ENCODE results near the gene GPR12.

GPR12 gene

GRCh38 chr13:26708007-26708297 is 52.6 kb downstream of the GPR12 start:
- TF ChIP-seq POLR2AphosphoS5 (IDR thresholded peaks at IDR 0.05; ENCODE audit: low read depth, low read length) (no peak), TAF1 (IDR thresholded peaks at IDR 0.05; ENCODE audit: borderline replicate concordance, insufficient read depth, low read length) (no peak), SIN3A (IDR thresholded peaks at IDR 0.05; ENCODE audit: borderline replicate concordance, insufficient read depth, low read length) (no peak), FOXP2 (optimal IDR thresholded peaks at IDR 0.05; ENCODE audit: borderline replicate concordance, extremely low read depth, extremely low read length, insufficient read depth) (no peak)
- TF ChIP-seq, protein P1, sequence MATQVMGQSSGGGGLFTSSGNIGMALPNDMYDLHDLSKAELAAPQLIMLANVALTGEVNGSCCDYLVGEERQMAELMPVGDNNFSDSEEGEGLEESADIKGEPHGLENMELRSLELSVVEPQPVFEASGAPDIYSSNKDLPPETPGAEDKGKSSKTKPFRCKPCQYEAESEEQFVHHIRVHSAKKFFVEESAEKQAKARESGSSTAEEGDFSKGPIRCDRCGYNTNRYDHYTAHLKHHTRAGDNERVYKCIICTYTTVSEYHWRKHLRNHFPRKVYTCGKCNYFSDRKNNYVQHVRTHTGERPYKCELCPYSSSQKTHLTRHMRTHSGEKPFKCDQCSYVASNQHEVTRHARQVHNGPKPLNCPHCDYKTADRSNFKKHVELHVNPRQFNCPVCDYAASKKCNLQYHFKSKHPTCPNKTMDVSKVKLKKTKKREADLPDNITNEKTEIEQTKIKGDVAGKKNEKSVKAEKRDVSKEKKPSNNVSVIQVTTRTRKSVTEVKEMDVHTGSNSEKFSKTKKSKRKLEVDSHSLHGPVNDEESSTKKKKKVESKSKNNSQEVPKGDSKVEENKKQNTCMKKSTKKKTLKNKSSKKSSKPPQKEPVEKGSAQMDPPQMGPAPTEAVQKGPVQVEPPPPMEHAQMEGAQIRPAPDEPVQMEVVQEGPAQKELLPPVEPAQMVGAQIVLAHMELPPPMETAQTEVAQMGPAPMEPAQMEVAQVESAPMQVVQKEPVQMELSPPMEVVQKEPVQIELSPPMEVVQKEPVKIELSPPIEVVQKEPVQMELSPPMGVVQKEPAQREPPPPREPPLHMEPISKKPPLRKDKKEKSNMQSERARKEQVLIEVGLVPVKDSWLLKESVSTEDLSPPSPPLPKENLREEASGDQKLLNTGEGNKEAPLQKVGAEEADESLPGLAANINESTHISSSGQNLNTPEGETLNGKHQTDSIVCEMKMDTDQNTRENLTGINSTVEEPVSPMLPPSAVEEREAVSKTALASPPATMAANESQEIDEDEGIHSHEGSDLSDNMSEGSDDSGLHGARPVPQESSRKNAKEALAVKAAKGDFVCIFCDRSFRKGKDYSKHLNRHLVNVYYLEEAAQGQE (IDR thresholded peaks at IDR 0.05; ENCODE audit: insufficient read depth in 1 of 2, low read depth in 2 of 2, low read length in 2 of 2) = no peak

DNA sequence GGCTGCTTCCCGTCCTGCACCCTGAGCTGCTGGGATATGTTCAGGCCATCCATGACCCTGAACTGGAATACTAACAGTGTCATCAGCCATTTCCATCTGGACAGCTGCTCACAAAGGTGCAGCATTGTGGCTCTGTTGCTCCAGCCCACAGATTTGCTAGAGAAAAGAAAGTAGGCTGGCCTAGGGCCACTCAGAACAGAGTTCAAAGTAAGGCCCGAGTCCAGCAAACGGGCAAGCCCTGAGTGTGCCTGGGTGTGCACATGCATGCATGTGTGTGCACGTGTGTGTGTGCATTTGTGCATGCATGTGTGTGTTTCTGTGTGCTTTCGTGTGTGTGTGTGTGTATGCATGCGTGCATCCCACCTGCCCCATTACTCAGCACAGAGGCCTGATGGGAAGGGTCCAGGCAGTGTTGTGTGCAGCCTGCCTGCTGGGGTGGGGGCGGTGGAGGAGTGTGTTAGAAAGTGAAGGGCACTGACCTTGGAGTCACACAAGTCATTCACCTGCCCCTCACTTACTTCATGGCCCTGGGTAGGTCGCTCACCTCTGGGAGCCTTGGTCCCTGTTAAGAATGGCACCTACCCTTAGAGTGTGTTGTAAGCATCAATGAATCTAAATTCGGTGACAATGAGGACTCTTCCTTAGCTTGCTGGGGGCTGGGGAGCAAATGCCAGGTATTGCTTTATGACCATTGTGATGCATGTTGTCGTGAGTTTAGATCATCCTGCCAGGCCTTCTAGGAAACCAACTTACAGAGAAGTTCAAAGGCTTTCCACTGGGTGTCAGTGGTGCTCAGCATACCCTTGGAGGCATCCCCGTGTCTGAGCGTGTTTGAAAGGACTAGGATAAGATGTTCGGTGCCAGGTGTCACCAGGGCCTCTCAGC is 53.2 kb downstream of the GPR12 start:
- TF ChIP-seq FOXP2 (optimal IDR thresholded peaks at IDR 0.05; ENCODE audit: borderline replicate concordance, extremely low read depth, extremely low read length, insufficient read depth) (no peak), POLR2AphosphoS5 (IDR thresholded peaks at IDR 0.05; ENCODE audit: low read depth, low read length) (no peak), TAF1 (IDR thresholded peaks at IDR 0.05; ENCODE audit: borderline replicate concordance, insufficient read depth, low read length) (no peak), SIN3A (IDR thresholded peaks at IDR 0.05; ENCODE audit: borderline replicate concordance, insufficient read depth, low read length) (no peak)
- TF ChIP-seq, protein P1 (IDR thresholded peaks at IDR 0.05; ENCODE audit: insufficient read depth in 1 of 2, low read depth in 2 of 2, low read length in 2 of 2) = no peak

- TF ChIP-seq TAF1 (IDR thresholded peaks at IDR 0.05; ENCODE audit: borderline replicate concordance, insufficient read depth, low read length) = no peak
- no peak for TF ChIP-seq SIN3A (IDR thresholded peaks at IDR 0.05; ENCODE audit: borderline replicate concordance, insufficient read depth, low read length)
- no peak for TF ChIP-seq FOXP2 (optimal IDR thresholded peaks at IDR 0.05; ENCODE audit: borderline replicate concordance, extremely low read depth, extremely low read length, insufficient read depth)
- TF ChIP-seq, protein P1 (IDR thresholded peaks at IDR 0.05; ENCODE audit: insufficient read depth in 1 of 2, low read depth in 2 of 2, low read length in 2 of 2) = no peak
- no peak for TF ChIP-seq POLR2AphosphoS5 (IDR thresholded peaks at IDR 0.05; ENCODE audit: low read depth, low read length)
Observed at GRCh38 chr13:26706381-26706780, 54.2 kb downstream of the GPR12 start.

DNA sequence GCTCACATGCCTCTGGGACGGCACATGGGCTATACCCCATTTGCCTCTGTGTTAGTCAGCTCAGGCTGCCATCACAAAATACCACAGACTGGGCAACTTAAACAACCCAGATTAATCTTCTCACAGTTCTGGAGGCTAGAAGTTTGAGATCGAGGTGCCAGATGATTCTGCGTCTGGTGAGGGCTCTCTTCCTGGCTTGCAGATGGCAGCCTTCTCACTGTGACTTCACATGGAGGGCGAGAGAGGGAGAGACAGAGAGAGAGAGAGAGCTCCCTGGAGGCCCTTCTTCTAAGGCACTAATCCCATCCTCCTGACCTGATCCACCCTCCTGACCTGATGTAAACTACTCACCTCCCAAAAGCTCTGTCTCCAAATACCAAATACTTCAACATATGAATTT is 55.0 kb downstream of the GPR12 start:
- TF ChIP-seq POLR2AphosphoS5 (IDR thresholded peaks at IDR 0.05; ENCODE audit: low read depth, low read length) (no peak), SIN3A (IDR thresholded peaks at IDR 0.05; ENCODE audit: borderline replicate concordance, insufficient read depth, low read length) (no peak), FOXP2 (optimal IDR thresholded peaks at IDR 0.05; ENCODE audit: borderline replicate concordance, extremely low read depth, extremely low read length, insufficient read depth) (no peak), TAF1 (IDR thresholded peaks at IDR 0.05; ENCODE audit: borderline replicate concordance, insufficient read depth, low read length) (no peak)
- TF ChIP-seq, protein P1 (IDR thresholded peaks at IDR 0.05; ENCODE audit: insufficient read depth in 1 of 2, low read depth in 2 of 2, low read length in 2 of 2) = no peak

All from PFSK-1 (cell line).